OCI-LY3 (cell line): ENCODE results near the gene CCDC34.

Source experiments
- EZH2phosphoT487 ChIP-seq: fragments of 200-600 bp; shearing (Covaris generic); IDR thresholded peaks from 2 replicates; pipeline ENCODE4 v1.6.1; 2018; ENCODE audit warnings: antibody characterized with exemption, mixed run types, low read depth
- TF ChIP-seq, protein P1 (sequence below): fragments of 200-600, 300-600 bp; sonication (generic); IDR thresholded peaks from 2 replicates; pipeline ENCODE4 v1.5.1; 2014; ENCODE audit warnings: antibody characterized with exemption, low read length, low read depth

DNA sequence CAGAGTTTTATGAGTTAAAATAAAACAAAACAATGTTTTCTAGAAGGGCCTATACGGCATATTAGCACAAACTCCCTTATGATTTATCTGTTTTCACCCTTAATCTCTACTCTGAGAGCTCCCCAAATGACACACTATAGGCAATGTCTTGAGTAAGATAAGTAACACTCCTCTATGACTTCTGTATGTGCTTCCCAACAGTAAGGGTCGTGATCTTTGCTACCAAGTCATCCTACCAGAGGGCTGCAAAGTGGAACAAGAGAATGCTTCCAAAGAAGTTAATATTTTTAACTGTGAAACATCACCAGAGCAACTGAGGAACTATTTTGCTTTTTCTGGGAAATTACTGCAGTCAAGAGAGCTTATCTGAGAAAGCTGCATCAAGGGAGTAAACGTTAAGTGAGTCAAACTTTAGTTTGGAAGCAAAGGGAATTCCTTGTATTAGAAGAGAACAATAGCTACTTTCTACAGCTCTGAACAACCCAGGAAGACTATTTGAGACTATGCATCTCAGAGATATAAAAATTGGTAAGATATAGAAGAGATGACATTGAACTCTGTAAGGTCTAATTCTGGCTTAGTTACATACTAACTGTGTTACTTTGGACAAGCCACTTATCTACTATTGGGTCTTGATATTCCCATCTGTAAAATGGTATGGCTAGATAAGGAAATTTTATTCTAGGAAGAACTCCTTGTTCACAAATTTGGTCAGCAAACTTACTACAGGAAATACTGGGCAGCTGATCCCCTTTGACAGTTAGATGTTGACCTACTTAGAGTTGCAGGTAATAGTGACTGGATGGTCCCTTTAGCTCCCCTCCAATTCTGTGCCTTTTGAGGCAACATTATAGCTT is 43.7 kb upstream of the CCDC34 start:
- TF ChIP-seq, protein P1, sequence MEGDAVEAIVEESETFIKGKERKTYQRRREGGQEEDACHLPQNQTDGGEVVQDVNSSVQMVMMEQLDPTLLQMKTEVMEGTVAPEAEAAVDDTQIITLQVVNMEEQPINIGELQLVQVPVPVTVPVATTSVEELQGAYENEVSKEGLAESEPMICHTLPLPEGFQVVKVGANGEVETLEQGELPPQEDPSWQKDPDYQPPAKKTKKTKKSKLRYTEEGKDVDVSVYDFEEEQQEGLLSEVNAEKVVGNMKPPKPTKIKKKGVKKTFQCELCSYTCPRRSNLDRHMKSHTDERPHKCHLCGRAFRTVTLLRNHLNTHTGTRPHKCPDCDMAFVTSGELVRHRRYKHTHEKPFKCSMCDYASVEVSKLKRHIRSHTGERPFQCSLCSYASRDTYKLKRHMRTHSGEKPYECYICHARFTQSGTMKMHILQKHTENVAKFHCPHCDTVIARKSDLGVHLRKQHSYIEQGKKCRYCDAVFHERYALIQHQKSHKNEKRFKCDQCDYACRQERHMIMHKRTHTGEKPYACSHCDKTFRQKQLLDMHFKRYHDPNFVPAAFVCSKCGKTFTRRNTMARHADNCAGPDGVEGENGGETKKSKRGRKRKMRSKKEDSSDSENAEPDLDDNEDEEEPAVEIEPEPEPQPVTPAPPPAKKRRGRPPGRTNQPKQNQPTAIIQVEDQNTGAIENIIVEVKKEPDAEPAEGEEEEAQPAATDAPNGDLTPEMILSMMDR = no peak
- TF ChIP-seq EZH2phosphoT487 = no peak
